ENCODE results near the gene MARCHF11.

The MARCHF11 gene, protein sequence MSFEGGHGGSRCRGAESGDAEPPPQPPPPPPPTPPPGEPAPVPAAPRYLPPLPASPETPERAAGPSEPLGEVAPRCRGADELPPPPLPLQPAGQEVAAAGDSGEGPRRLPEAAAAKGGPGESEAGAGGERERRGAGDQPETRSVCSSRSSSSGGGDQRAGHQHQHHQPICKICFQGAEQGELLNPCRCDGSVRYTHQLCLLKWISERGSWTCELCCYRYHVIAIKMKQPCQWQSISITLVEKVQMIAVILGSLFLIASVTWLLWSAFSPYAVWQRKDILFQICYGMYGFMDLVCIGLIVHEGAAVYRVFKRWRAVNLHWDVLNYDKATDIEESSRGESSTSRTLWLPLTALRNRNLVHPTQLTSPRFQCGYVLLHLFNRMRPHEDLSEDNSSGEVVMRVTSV

DNA sequence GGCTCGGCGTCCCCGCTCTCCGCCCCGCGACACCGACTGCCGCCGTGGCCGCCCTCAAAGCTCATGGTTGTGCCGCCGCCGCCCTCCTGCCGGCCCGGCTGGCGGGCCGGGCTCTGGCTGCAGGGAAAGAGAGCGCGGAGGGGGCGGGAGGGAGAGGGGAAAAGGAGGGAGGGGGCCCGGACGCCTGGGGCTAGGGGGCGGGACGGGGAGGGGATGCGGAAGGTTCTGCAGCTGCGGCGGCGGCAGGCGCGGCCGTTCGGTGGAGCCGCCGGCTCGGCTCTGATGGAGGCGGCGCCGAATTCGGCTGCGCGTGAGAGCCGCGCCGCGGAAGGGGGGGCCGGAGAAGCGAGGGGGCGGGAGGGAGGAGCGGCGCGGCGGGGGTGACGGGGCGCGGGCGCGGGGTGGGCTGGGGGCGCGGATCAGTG lies at the start of gene MARCHF11:
MARCHF11 (minus strand) TSS at position 281 of the 425 bp plus-strand sequence; CDS start at position 65, 216 bp downstream.
- no peak for DNase-seq

DNA sequence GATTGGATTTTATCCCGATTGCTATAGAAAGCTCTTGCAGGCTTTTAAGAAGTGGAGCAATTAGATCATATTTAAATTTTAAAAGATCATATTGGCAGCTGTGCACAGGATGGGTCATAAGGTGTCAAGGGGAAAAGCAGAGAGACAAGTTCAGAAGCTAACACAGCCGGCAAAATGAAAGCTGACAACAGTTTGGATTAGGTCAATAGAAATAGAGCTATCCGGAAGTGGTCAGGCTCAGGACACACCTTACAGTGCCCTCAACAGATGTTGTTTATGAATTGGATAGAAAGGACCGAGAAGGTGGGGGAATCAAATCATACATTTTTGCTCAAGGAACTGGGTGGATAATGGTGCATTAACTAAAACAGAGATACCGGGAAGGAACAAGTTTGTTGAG lies 46.3 kb upstream of the MARCHF11 start:
- no peak for DNase-seq

DNA sequence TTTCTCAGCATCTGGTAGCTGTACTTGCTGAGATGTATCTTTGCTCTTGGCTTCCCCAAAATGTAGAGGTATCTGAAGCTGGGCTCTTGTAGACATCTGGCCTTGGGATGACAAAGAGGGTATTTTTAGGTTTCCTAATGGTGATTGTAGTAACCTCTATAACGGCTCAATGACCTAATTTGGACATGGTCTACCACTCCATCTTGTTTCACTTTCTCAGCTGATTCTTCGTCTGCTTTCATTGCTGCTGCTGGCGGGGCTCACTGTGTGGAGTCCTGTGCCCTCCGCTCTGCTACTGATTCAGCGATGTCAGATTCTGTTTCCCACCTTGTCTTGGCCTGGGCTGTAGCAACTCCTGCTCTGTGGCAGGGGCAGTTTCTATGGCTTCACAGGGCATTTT lies 12.7 kb upstream of the MARCHF11 start:
- DNase-seq: no peak

DNA sequence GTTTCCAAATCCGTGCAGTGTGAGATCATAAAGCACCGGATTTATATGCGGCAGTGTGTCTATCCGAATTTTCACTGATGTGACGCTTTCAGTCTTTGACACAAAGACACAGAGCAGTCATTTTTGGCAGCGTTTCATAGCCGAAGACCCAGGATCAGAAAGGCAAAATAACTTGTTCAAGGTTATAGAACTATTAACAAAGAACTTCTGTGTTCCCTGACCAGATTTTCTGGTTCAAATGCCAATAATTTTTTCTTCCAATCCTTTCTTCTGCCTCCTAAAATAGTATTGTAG lies 1.1 kb upstream of the MARCHF11 start:
- DNase-seq: no peak

DNA sequence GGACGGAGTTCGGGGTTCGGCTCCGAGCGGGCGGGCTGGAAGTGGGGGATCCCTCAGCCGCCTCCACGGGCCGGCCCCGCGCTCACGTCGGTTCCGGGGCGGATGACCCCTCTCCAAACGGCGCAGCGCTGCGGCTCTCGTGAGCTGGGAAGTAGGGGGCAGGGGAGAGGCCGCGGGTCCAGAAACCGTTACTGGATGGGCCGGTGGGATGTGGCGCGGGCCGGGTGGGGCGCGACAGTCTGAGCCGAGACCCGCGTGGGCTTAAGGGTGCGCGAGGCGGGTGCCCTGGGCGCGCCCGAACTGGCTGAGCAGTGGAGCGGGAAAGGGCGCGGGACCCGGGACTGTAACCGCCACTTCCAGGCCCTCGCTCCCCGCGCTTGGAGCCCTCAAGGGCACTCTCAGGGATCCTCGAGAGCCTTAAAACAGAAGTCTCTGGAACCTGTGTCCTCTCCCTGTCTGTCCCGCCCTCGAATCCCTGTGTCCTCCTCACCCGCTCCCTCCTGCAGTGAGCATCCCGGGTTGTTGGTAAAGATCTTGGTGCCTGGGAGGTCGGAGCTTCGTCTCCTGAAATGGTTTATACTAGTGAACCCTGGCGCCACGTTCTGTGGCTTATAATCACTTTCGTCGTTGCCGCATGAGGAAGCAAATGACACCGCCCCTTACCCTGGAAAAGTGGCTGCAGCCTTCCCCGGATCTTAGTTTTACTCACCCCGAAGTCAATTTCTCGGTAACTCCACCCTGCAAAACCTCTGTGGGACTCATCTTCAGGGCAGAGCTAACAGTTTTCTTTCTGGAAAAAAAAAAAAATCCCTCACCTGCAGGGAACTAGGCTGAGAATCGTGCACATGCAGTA lies 571 bp upstream of the MARCHF11 start:
- no peak for DNase-seq

DNA sequence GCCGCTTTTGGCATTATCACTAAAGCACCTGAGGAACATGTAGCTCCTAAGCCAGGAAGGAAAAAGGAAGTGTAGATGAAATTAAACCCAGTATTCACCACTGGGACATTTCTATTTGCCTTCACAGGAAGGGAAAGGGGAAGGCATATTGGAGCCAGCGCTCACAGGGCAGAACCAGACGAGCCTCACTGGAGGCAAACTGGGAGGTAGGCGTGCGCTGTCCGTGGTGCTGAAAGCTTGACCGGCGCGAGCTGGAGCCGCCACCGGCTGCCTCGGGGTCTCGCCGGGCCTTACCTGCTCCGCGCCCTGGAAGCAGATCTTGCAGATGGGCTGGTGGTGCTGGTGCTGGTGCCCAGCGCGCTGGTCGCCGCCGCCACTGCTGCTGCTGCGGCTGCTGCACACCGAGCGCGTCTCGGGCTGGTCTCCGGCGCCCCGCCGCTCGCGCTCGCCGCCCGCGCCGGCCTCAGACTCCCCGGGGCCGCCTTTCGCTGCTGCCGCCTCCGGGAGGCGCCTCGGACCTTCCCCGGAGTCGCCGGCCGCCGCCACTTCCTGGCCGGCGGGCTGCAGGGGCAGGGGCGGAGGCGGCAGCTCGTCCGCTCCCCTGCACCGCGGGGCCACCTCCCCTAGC lies 732 bp downstream of the MARCHF11 start:
- DNase-seq: no peak

DNA sequence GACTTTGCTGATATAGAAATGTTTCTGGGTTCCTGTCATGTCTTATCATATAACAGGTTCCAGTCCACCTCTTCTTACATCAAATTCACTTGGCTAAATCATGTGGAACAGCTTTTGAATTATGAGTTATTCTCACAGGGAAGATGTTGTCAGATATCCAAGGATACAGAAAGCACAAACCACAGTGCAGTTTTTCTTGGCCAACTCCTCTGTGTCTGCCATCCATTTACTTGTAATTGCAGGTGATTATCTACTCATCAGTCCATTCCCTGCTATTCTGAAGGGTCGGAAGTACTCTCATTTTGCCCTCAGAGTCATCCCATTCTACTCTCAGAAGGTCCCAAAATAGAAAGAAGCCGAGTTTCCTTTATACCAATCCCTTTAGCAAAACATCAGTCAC lies 10.0 kb downstream of the MARCHF11 start:
- no peak for DNase-seq

DNA sequence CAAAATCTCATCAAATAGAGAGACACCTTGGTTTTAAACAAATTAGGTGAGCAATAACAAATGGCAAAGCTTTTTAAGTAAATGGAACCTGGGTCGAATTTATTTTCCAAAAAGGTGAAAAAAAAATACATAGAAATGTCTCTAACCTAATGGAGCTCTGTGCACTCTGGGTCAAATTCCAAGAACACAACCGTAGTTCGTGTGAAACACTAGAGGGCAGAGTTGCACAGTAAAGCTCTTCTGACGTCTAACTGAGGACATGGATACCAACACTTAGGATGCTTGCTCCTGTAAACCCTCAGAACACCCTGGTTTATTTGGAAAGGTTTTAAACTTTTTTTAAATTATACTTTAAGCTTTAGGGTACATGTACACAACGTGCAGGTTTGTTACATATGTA lies 18.9 kb downstream of the MARCHF11 start:
- DNase-seq: no peak

DNA sequence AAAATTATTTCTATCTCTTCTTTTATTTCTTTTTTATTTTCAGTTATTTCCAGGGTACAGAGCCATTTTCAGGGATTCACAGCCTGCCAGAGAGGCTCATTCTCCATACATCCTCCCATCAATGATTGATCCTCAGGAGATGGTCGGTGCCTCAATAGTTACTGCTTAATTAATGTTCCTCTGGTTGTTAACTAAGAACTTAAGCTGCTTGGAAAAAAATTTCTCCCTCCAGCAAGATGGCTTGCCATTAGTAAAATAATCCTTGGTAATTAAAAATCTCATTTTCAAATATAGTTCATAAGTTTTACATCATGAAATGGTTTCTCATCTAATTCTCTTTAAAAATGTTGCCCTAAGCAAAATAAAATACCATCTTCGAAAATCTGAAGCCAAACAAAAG lies 20.0 kb downstream of the MARCHF11 start:
- no peak for DNase-seq

DNA sequence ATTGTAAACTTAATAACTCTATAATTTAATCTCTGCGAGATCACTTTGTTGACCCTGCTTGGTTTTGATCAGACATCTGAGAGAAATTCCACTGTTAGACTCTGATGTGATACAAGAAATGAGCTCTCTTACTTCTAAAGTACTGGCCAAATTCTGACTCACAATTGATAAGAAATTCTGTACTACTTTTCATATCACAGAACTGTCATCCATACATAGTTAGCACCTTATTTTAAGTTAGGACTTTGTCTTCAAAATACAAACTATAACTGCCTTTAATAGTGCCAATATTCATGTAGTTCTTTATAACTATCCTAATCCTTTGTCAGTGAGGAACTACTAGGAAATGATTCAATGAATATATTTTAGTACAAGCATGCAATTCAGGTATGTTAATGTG lies 23.4 kb downstream of the MARCHF11 start:
- no peak for DNase-seq

DNA sequence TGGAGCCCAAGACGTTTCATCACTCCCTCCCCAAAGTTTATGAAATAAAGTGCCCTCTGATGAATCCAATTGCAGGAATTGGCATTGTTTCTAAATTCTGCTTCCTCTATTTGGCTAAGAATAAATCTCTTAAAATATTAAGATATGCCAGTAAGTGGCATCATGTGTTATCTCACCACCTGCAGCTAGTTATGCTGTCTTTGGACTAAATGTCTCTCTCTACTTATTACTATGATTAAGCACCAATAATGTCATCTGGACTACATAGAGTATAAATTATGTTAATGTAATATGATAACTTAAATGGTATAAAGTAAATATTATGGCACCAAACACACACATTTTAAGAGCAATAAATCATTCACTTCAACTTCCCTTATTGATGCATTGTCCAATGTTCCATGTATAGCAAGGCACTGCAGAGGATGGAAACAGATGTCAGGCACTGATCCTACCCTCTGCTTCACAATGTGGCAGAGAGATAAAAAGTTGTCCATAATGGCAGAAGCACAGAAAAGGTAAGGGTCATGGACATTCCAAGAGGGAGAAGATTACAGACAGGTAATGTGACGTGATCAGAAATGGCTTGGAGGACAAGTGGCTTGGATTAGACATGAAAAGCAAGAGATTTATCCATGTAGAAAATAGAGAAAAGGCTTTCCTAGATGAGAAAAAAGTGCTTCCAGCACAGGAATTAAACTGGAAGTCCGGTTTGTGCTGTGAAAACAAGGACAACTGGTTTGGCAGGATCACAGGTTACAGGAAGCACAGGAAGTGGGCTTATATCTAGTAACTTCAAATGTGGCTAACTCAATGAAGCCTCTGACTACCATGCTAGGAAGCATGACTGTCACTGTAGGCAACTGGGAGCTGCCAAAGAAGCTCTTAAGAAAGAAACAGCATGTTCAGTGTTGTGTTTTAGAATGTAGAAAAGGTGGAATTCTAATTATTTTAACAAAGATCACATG lies 26.7 kb downstream of the MARCHF11 start:
- DNase-seq: no peak

DNA sequence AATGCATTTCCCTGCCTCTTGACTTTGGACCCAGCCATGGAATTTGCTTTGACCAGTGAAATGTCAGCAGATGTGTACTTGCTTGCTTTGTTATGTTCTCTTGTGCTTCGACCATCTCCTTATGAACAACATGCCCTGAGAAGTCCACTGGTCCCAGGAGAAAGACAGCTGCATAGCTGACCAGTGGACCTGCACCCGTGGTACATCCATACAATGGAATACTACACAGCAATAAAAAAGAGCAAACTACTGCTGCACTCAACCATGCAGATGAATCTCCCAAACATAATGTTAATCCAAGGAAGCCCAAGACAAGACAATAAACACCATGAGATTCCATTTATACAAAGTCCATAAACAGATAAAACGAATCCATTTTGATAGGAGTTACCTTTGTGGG lies 30.0 kb downstream of the MARCHF11 start:
- no peak for DNase-seq

DNA sequence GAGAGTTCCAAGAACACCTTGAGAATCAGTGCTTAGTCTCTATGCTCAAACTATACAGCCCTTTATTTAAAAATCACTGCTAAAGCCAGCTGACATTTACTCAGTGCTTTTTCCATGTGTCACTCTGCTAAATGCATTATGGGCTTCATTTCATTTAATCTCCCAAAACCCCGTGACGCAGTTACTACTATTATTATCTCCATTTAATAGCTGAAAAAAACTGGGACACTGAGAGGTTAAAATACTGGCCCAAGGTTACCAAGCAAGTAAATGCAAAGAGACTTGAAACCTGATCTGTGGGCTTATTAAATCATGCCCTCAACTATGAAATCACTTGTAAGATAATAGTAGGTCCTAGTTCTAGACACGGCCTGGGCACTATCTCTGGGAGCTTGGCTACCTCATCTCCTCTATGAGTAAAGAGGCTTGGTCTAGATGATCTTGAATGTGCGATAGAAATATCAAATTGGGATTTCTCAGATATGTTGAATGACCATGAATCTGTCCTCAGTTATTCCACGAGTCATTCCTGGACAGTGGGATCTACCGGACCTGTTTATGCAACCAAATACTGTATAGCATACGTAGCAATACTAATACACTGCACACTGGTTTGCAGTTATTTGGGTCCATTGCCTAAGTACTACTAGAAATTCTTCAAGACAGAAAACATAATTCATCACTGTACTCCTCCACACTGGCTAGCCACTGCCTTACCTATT lies 32.3 kb downstream of the MARCHF11 start:
- no peak for DNase-seq

DNA sequence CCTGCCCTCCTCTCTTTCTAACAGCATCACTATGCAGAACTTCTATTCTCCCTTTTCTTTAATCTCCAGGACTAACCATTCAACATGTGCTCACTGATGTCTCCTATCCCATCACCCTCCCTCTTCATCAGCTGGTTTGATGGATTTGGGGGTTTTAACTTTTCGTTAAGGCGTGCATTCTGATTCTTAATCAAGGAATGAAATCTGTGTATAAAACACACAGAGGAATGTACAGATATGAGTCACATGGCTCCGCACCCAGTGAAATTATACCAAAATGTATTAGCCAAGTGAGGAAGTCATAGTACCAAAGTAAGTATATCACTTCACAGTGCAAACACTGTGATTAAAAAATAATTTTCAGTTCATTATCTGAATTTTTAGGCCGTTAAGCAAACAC lies 35.2 kb downstream of the MARCHF11 start:
- DNase-seq: no peak

DNA sequence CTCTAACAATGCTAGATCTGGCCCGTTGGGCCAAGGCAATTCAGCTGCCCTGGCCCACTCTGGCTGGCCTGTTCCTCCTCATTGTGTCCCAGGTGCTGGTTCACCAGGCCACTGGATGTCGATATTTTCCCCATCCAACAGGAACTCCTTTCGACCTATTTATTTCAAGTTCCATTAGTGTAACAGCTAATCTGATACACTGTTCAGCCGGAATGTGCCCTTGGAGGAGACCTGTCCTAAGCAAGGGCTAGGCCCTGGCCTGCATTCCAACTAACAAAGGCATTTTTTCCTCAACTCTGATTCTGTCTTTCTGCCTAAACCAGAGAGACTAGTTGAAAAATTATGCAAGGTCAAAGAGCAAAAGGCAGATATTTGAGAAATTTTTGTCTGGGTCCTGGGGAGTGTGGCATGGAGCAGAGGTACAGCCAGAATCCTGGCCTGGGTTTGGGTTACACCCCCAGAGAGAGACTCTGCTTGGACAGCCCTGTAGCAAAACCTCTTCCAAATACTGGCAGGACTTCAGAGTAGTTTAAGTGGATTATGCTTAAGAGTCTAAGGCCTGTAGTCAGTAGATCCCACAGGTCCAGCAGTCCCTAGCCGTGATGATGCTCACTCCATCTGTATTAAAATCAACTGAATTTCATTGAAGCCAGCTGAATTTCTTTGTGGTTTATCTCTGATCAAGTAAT lies 36.1 kb downstream of the MARCHF11 start:
- no peak for DNase-seq

DNA sequence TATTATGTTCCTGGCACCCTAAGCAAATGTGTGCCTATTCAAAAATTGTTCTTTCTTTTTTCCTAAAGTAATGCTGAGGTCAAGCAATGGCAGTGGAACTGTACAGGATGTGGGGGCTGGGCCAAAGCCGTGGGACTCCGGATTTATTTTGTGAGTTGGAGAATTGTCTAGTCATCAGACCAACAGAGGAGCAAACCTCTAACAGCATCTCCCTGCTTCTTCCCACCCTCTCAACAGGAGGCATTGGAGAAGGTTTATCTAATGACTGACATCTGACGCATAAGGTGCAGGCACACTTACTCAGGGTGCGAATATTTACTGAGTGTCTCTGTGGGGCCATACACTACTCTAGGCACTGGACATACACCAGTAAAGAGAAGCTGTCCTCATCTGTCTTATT lies 38.6 kb downstream of the MARCHF11 start:
- no peak for DNase-seq

DNA sequence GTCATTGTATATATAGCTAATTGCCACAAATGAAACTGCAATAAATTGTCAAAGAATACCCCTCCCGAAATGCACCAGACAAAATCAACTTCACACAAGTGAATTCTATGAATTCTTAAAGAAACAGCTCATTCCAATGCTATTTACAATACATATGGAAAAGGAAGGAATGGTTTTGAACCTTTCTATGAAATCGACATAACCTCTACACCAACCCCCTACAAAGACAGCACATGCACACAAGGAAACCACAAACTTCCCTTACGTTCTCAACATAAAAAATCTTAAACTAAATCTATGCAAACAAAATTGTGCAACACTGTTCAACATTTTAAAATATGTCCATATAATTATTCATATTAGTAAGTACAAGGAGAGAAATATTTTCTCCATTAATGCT lies 39.2 kb downstream of the MARCHF11 start:
- no peak for DNase-seq

DNA sequence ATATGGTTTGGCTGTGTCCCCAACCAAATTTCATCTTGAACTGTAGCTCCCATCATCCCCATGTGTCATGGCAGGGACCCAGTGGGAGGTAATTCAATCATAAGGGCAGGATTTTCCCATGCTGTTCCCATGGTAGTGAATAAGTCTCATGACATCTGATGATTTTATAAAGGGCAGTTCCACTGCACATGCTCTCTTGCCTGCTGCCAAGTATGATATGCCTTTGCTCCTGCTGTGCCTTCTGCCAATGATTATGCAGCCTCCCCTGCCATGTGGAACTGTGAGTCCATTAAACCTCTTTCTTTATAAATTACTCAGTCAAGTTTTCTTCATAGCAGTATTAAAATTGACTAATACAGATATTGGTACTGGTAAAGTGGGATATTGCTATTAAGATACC lies 42.4 kb downstream of the MARCHF11 start:
- DNase-seq: no peak

DNA sequence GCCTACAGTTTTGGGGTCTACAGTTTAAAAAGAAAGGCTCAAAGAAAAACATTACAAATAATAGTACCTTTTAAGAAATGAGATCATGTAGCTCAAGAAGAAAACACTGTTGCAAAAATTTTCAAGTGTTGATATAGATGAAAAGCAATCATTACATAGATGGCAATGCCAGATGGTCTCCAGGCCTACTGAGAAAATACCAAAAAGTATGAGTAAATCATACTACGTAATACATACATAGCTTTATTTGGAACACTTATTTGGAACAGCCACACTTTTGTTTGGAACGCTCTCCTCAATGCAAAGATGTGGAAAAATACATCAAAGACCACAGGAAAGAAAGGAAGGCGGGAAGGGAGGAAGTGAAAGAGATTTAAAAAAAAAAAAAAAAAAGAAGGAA lies 44.1 kb downstream of the MARCHF11 start:
- no peak for DNase-seq

DNA sequence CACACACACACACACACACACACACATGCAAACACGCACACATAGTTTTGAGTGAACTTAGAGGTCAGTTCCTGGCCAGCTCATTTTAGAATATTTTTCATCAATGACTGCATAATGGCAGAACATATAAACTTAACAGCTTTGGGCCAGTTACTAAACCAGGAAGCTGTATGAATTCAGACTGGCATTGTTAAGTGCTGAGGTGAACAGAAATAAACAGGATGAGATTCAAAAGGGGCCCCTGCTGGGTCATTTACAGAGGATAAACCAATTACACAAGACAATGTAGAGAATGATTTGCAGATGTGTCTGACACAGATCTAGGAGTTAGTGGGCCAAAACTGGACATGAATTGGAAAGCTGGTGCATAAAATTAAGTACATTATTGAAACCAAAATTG lies 44.6 kb downstream of the MARCHF11 start:
- DNase-seq: no peak

DNA sequence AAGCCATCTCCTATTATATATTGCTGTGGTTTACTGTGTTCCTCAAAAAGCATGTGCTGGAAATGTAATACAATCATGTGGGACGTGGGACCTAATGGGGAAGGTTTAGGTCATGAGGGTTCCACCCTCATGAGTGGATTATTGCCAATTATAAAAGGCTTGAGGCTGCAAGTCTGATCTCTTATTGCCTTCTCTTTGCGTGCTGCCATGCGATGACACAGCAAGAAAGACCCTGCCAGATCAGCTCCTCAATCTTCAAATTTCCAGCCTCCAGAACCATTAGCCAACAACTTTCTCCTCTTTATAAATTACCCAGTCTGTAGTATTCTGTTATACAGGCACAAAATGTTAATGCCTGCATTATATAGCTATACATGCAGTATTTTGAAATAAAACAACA lies 45.4 kb downstream of the MARCHF11 start:
- DNase-seq: no peak

Measured in 8988T (cell line).